Bone marrow (tissue), 2 donors: ENCODE results near the gene EFNA1.

Experiments
- DNase-seq, 2 donors: peaks; one replicate each; lab custom pipeline; 2025; lab: John Stamatoyannopoulos, UW

EFNA1 gene

DNA sequence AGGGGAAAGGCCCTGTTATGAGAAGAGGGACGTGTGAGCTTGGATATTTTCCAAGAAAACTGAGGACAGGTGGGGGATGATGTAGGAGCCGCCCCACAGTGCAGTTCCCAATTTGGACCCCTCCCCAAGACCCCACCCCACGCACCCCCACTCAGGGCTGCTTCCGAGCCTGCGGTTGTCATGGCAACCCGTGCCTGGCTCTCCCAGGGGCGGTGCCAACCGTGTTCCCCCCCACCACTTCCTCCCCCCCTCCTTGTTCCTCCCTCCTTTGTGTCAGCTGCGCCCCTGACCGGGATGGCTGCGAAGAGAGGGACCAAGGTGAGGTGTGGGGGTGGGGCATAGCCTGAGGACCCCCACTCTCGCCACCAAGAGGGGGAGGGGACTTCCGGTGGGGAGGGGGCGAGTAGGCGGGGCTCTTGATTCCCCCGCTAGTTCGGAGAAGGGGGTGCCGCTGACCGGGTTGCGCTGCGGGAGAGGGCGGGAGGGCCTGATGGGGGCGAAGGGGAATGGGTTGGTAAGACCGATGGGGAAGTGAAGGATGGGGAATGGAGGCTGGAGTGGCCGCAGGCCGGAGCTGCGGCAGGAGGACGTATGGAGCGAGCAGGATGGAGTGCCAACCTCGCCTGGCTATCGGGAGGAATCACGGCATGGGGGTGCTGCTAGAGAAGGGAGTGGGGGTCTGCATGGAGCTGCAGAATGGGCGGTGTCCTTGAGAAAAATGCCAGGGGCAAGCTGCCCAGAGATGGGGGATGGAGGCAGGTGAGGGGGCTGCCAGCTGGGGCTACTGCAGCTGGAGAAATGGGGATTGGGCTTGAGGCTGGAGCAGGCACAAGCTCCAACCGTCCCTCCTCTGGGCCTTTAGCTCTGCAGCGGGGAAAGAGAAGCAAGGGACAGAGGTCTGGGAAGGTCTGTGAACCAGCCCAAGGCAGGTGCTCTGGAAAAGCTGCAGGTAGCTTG, 46.9 kb downstream of the EFNA1 start:
- no peak for DNase-seq

- no peak for DNase-seq
Observed at GRCh38 chr1:155175281-155175926, 47.7 kb downstream of the EFNA1 start.

- no peak for DNase-seq
Observed at GRCh38 chr1:155175927-155176371, 48.3 kb downstream of the EFNA1 start.

DNA sequence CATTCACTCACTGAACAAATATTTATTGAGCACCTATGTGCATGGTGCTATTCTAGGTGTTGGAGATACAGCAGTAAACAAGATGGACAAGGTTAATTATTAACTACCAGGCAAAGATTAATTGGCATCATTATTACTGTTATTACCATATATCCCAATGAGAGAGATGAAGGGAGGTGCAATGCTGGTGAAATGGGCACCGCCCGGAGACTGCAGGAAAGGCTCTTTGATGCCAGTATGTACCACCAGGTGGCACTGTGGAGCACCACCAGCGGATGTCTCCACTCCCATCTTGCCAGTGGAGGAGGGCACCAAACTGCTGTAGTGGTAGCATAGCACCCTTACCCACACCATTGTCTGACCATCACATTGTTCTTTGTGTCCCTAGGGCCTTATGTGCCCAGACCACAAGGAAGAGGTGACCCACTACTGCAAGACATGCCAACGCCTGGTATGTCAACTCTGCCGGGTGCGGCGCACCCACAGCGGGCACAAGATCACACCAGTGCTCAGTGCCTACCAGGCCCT, 48.9 kb downstream of the EFNA1 start:
- peak; percentile 44 to 50 for DNase-seq

DNA sequence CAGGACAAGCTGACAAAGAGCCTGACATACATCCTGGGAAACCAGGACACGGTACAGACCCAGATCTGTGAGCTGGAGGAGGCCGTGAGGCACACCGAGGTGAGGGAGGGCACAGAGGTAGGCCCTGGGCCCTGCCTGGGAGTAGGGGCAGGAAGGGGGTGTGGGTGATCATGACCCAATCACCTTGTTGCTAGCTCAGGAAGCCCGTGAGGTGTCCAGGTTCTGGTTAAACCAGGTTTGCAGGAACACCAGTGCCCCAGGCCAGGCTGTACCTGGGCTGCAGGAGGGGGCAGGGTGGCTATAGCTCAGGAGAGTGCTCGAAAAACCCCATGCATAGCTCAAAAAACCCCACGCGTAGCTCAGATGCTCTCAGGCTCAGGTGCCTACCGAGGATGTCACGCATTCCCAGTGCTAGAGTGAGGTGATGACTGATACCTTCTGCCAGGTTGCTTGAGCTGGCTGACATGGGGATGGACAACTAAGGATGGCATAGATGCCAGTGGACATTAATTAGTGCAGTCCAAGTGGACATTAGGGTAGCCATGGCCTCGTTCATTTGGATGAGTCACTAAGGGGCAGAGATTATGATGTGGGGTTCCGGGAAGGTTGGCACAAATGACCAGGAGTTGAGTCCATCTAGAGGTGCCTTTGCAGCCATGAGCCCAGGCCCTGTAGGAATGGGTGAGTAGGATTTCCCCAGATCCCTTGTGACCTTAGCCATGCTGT, 49.7 kb downstream of the EFNA1 start:
- DNase-seq, result no peak

DNA sequence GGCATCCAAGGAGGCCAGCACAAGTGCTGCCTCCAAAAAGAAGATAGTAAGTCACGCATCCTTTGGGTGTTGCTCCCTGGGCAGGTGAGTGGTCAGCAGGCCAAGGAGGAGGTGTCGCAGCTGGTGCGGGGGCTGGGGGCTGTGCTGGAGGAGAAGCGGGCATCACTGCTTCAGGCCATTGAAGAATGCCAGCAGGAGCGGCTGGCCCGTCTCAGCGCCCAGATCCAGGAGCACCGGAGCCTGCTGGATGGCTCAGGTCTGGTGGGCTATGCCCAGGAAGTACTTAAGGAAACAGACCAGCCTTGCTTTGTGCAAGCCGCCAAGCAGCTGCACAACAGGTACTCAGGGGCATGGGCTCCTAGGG, 50.2 kb downstream of the EFNA1 start:
- no peak for DNase-seq

DNA sequence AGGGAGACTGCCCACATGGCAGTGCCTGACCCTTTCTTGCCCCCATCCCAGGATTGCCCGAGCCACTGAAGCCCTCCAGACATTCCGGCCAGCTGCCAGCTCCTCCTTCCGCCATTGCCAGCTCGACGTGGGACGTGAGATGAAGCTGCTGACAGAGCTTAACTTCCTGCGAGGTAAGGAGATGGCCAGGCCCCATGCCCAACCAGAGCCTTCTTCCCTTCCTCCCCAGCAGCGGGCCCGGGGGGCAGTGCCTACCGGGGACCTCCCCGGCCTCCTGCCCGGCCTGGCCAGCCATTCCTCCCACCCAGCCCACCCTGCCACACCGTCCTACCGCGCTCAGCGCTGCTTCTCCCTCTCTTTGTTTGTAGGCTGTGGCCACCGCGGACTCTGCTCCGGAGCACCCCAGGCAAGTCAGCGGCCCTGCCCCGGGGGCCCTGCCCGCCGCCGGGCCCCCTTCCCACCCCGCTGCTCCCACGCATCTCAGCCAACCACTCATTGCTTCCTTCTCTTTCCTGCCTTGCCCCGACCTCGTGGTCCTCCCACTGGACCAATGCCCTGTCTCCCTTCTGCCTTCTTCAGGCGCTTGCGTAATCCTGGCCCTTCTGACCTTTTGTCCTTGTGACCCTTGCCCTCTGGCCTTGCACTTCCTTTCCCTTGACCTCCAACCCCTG, 50.9 kb downstream of the EFNA1 start:
- DNase-seq, result peak in 1 of 2 donors; percentile 25

DNA sequence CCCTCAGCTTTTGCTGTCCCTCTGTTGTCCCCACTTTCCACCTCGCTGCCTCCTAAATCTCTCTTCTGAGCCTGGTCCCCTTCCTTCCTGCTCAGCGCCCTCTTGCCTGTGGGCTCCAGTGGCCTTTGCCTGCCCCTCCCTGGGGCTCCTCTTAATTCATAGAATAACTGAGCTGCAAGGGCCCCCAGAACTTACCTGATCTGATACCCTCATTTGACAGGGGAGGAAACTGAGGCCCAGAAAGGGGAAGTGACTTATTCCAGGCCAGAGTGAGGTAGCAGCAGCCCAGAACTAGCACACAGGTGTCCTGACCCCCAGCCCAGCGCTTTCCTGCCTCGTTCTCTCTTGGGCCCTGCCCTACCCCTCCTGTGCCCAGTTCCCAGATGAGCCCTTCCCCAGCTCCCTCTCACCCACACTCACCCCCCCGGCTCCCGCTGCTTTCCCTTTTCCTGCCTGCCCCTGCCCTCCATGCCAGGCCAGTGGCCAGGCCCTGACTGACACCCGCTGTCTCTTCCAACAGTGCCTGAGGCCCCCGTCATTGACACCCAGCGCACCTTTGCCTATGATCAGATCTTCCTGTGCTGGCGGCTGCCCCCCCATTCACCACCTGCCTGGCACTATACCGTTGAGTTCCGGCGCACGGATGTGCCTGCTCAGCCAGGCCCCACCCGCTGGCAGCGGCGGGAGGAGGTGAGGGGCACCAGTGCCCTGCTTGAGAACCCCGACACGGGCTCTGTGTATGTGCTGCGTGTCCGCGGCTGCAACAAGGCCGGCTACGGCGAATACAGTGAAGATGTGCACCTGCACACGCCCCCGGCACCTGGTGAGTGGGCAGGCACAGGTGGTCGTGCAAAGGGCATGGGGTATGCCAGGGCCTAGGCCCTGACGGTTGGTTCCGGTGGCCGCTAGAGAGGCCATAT, 51.7 kb downstream of the EFNA1 start:
- no peak for DNase-seq

- DNase-seq, result no peak
Observed at GRCh38 chr1:155181371-155182051, 53.8 kb downstream of the EFNA1 start.

- DNase-seq, result no peak
Observed at GRCh38 chr1:155182052-155182550, 54.4 kb downstream of the EFNA1 start.

DNA sequence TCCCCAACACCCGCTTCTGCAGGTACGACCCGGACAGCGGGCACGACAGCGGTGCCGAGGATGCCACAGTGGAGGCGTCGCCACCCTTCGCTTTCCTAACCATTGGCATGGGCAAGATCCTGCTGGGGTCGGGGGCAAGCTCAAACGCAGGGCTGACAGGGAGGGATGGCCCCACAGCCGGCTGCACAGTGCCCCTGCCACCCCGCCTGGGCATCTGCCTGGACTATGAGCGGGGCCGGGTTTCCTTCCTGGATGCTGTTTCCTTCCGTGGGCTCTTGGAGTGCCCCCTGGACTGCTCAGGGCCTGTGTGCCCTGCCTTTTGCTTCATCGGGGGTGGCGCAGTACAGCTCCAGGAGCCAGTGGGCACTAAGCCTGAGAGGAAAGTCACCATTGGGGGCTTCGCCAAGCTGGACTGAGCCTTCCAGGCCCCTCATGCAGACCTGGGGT, 56.1 kb downstream of the EFNA1 start:
- DNase-seq, result no peak

- DNase-seq, result no peak
Observed at GRCh38 chr1:155184351-155184811, 56.7 kb downstream of the EFNA1 start.
